NCI-H2227 (cell line): ENCODE measurements around the gene CCL16.
A peak's percentile ranks its signal among the peaks of the same experiment; 100 is the strongest.

Experiments
- DNase-seq: peaks from one replicate; lab custom pipeline; 2025; ENCODE audit not compliant: unreplicated experiment; lab: John Stamatoyannopoulos, UW

CCL16 gene

GRCh38 chr17:35988164-35988563 lies 6.9 kb upstream of the CCL16 start:
- DNase-seq = no peak

DNA sequence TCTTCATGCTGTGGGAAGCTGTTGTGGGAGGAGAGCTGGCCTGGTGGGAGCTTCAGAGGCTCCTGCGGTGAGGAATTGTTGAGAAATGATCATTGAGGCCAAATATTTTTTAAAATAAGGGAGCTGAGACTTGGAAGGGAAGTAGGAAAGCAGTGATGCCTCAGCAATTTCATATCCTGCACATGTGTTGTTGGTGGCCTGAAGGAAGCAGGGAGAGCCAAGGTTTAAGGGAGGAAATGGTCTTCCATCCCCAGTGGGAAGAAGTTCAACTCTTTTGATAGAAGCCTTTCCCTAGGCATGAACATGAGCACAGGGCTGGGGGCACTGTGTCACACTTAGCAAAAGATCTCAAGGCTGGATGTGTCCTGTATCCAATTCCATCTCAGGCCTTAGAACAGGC lies 5.3 kb upstream of the CCL16 start, which contains the start of gene CCL14:
CCL14 (minus strand) TSS at position 87 of the 400 bp plus-strand sequence; CDS start at position 7, 80 bp downstream.
- no peak for DNase-seq

GRCh38 chr17:35984140-35984539 lies 2.8 kb upstream of the CCL16 start:
- no peak for DNase-seq

- no peak for DNase-seq
Measured at GRCh38 chr17:35982409-35983191, 1.3 kb upstream of the CCL16 start.

DNA sequence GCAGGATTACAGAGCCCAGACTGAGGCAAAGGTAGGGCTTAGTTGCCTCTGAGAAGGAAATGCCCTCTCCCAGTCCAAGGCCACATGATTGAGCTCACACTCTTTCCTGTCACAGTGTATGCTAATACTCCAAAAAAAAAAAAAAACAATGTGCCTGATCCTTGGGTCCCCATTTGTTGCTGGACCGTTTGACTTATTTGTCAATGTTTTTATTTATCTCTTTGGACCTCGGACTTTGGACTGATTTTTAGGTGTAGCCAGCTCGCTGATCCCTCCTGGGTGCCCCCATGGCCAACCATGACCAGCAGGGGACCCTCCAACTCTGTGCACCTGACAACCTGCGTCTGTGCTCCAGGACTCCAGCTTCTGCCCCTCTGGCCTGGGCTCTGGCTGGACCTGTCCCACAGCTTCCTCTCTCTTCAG lies 622 bp upstream of the CCL16 start:
- DNase-seq = no peak

DNA sequence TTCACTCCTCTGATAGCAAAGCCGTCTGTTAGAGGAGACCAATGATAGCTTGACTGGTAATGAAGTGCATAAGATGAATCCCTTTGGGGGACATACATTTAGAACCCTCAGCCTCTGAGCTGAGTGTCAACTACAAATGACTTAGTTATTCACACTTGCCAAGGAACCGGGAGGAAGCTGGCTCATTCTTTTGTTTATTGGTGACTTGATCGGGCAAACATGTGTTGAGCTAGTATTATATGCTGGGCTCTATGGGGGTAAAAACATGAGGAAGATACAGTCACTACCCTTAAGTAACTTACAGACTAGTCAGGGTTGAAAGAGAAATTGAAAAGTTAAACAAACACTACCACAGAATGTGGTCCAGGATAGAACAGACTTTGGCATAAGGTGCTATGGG lies 3.0 kb downstream of the CCL16 start:
- DNase-seq = no peak

DNA sequence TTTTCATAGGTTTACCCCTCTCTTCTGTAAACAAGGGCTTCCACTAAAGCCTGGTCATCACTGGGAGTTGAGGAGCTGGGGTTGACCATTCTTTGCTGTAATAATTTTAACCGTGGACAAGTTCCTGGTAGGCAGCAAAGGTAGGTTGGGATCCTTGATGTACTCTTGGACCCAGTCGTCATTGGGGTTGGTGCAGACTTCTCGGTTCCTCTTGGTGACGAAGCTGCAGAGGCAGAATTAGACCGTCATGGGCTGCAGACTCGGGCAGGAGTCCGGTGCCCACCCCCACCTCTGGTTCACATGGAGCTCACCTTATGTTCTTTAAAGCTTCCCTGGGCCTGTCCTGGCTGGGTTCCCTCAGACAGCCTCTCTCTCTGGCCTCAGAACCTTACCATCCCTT lies 3.8 kb downstream of the CCL16 start:
- no peak for DNase-seq

GRCh38 chr17:35973333-35974260 lies 7.7 kb downstream of the CCL16 start:
- DNase-seq = no peak

GRCh38 chr17:35972945-35973332 lies 8.4 kb downstream of the CCL16 start:
- no peak for DNase-seq

DNA sequence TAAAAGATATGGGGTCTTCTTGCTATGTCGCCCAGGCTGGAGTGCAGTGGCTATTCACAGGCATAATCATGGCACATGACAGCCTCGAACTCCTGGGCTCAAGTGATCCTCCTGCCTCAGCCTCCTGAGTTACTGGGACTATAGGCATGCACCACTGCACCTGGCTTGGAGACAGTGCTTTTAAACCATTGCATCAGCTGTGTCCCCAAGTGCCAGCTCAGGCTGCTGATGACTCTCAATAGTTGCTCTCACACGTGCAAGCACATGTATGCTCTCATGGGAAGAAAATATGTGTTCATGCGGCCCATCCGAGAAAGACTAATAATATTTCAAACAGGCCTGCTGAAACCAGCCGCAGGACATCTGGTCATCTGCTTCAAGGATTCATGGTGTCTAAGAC lies 8.8 kb downstream of the CCL16 start:
- DNase-seq = no peak

DNA sequence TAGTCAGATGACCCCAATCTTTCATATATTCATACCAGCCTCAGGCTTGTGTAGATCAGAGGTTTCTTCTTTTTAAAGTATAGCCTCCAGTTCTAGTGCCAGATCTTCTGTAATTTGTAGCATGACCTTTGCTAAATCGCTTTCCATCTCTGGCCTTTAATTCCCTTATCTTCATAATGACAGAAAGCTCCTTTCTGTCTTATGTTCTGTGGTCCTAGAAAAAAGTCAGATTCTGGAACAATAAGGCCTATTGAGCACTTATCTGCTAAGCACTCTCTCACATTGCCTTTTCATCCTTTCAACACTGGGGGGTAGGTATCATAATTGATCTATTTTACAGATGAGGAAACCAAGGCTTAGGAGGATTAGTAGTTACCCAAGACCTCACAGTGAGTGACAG lies 9.2 kb downstream of the CCL16 start:
- DNase-seq = no peak

GRCh38 chr17:35969558-35970380 lies 11.5 kb downstream of the CCL16 start:
- DNase-seq = peak; percentile 77

GRCh38 chr17:35968520-35969054 lies 12.7 kb downstream of the CCL16 start:
- no peak for DNase-seq

GRCh38 chr17:35965272-35965671 lies 16.0 kb downstream of the CCL16 start:
- DNase-seq = no peak

DNA sequence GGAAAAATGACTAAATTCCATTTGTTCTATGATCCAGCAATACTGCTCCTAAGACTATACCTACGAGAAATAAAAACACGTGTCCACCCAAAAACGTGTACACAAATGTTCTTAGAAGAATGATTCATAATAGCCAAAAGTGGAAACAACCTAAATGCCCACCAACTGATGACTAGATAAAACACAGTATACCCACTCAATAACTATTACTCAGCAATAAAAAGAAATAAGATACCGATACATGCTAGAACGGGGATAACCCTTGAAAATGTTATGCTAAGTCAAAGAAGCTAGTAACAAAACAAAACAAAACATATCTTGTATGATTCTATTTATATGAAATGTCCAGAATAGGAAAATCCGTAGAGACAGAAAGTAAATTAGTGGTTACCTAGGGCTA lies 17.6 kb downstream of the CCL16 start:
- no peak for DNase-seq

GRCh38 chr17:35953720-35954119 lies 27.6 kb downstream of the CCL16 start:
- DNase-seq = no peak

DNA sequence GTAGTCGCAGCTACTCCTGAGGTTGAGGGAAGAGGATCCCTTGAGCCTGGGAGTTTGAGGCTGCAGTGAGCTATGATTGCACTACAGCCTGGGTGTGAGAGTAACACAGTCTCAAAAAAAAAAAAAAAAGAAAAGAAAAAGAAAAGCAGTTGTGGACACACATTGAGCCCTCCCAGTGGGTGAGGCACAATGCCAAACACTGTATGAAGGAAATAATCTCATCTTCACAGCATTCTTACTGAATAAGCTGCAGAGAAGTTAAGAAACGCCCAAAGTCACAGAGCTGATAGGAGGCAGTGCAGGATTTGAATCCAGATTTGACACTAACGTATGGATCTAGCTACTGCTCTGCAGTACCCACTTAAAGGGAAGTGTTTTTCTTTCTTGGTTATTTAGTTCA lies 31.9 kb downstream of the CCL16 start:
- no peak for DNase-seq

- DNase-seq = no peak
Measured at GRCh38 chr17:35948092-35948491, 33.2 kb downstream of the CCL16 start.

DNA sequence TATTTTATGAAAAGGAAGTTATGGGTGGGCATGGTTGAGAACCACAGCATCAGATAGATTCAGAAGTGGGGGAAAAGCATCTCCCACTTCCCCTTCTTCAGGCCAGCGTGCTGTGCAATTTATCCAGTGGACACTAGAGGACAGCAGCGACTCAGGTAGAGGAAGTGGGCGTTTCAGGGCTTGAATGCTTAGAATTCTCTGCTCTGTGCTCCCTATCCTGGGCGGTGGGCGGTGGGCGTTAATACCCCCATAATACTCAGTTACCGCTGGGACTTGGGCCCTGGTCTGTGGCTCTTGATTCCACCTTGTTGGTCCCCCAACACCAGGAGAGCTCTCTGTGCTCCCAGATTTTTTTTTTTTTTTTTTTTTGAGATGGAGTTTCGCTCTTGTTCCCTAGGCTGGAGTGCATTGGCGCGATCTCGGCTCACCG lies 34.1 kb downstream of the CCL16 start:
- DNase-seq = peak; percentile 75

DNA sequence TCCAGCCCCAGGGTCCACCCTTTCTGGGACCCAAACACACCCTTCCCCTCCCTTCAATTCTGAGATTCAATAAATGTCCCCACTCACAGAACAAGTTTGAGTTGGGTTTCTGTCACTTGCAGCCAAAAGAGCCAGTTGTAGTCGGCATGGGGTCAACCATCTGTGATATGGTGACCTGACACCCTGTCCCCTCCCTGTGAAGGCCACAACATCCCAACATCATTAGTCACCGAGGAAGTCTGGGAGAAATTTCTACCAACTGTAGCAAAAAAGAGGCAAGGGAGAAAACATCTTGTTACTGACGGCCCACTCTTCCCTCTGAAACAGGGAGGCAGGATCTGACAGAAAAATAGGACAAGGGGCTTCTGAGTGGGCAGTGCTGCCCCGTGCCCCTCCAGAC lies 37.1 kb downstream of the CCL16 start:
- DNase-seq = no peak

DNA sequence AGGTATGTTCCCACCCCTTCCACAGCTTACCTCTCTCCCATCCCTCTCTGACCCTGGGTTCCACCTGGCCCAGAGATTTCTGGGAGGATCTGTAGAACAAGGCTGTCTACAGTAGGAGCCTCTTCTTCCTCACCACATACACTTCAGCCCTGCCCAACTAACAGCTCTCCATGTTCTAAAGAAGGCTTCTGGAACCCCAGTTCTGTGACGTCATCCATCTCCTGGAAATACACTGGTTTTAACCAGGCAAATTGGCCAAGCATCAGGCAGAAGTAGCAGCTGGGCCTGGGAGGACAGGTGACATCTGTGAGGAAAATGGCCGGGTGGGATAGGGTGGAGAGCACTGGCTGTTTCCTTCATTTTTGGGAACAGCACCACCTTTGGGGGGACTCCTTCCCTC lies 37.8 kb downstream of the CCL16 start, which contains the start of gene LYZL6:
LYZL6 (minus strand) TSS at position 177 of the 400 bp plus-strand sequence. CDS start 4,357 bp downstream, outside the sequence.
- DNase-seq = no peak
